ENCODE measurements around the gene ZGPAT.
A peak's percentile ranks its signal among the peaks of the same experiment; 100 is the strongest.

Gene ZGPAT

GRCh38 chr20:63704749-63705117 lies 3.1 kb upstream of the ZGPAT start:
- no peak overlapping the region for H3K4me3 ChIP-seq (ENCODE audit: low read depth, low read length)
- no peak for DNase-seq (ENCODE audit: low read depth)
- TF ChIP-seq, protein P1, sequence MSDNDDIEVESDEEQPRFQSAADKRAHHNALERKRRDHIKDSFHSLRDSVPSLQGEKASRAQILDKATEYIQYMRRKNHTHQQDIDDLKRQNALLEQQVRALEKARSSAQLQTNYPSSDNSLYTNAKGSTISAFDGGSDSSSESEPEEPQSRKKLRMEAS (IDR thresholded peaks at IDR 0.05; ENCODE audit: low read depth, low read length) = no peak
- no peak for TF ChIP-seq POLR2A (IDR thresholded peaks at IDR 0.05; ENCODE audit: extremely low read depth, insufficient read length)
- TF ChIP-seq, protein P2, sequence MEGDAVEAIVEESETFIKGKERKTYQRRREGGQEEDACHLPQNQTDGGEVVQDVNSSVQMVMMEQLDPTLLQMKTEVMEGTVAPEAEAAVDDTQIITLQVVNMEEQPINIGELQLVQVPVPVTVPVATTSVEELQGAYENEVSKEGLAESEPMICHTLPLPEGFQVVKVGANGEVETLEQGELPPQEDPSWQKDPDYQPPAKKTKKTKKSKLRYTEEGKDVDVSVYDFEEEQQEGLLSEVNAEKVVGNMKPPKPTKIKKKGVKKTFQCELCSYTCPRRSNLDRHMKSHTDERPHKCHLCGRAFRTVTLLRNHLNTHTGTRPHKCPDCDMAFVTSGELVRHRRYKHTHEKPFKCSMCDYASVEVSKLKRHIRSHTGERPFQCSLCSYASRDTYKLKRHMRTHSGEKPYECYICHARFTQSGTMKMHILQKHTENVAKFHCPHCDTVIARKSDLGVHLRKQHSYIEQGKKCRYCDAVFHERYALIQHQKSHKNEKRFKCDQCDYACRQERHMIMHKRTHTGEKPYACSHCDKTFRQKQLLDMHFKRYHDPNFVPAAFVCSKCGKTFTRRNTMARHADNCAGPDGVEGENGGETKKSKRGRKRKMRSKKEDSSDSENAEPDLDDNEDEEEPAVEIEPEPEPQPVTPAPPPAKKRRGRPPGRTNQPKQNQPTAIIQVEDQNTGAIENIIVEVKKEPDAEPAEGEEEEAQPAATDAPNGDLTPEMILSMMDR (IDR thresholded peaks at IDR 0.05; ENCODE audit: low read depth, low read length) = no peak
- no peak for TF ChIP-seq MYC (IDR thresholded peaks at IDR 0.05; ENCODE audit: low read depth, low read length)

DNA sequence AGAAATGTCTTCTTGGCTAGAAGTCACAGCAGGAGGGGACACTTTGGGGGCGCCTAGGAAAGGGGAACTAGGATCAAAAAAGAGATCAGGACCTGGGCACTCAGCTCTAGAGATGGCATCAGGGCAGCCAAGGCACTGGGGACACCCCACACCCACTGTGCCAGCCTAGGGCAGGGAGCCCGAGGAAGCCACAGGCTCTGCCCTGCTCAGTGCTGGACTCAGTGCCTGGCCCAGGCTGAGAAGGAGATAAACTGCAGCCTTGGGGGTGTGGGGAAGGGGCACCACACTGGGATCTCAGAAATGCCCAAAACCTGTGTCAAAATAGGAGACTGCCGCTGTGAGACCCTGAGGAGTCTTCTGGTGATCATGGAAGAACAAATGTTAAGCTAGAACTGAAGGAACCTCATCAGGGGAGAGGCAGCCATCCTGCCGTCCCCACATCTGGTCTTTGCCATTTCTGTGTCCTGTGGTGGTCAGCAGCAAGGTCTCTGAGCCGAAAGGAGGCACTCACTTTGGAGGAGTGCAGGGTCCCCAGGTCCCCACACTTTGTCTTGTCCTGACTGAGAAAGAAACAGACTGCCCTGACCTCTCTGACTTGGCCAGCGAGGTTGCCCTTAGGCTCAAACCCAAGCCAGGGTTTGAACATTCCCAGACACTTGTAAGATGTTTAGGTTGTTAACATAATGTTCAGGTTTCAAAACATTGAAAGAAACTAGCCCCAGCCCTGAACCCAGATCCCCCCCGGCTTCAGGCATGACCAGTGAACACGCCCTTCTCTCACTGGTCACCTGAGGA lies 2.4 kb upstream of the ZGPAT start:
- no peak overlapping the region for H3K4me3 ChIP-seq (ENCODE audit: low read depth, low read length)
- no peak for DNase-seq (ENCODE audit: low read depth)
- TF ChIP-seq, protein P2 (IDR thresholded peaks at IDR 0.05; ENCODE audit: low read depth, low read length) = no peak
- TF ChIP-seq, protein P1 (IDR thresholded peaks at IDR 0.05; ENCODE audit: low read depth, low read length) = no peak
- TF ChIP-seq MYC (IDR thresholded peaks at IDR 0.05; ENCODE audit: low read depth, low read length) = no peak
- TF ChIP-seq POLR2A (IDR thresholded peaks at IDR 0.05; ENCODE audit: extremely low read depth, insufficient read length) = no peak

DNA sequence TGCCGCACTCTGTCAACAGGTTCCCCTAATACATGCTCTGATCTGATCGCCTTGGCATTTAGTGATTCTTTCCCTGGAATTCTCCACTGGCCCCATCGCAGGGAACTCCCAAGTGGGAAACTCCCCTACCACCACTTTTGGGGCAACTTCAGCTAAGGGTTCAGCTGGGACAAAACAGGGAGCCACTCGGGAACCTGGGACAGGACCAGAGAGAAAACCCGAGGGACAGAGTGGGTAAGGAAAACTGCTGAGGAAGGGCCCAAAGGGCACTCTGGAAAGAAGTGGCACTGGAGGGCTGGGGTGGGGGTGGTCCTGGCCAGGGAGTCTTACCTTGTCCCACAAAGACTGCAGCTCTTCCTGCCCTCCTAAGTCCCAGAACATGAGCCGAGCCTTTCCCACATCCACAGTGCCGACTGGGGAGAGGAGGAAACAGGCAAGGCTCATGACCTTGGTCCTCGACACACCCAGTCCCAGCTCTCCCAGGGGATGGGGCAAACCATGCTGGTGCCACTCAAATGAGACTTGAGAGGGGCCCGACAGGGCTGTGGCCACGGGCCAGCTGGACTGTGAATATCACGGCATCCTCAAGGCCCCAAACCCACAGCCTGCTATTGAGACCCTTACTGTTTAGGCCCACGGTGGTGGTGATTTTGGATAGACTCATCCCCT lies 1.7 kb upstream of the ZGPAT start:
- DNase-seq (ENCODE audit: low read depth) = no peak
- H3K4me3 ChIP-seq (ENCODE audit: low read depth, low read length) = peak overlapping the region; percentile 83
- TF ChIP-seq, protein P2 (IDR thresholded peaks at IDR 0.05; ENCODE audit: low read depth, low read length) = no peak
- TF ChIP-seq MYC (IDR thresholded peaks at IDR 0.05; ENCODE audit: low read depth, low read length) (no peak), POLR2A (IDR thresholded peaks at IDR 0.05; ENCODE audit: extremely low read depth, insufficient read length) (no peak)
- TF ChIP-seq, protein P1 (IDR thresholded peaks at IDR 0.05; ENCODE audit: low read depth, low read length) = no peak

GRCh38 chr20:63706852-63707557 lies 834 bp upstream of the ZGPAT start:
- TF ChIP-seq, protein P1 (IDR thresholded peaks at IDR 0.05; ENCODE audit: low read depth, low read length) = no peak
- TF ChIP-seq, protein P2 (IDR thresholded peaks at IDR 0.05; ENCODE audit: low read depth, low read length) = peak; percentile 32
- TF ChIP-seq POLR2A (IDR thresholded peaks at IDR 0.05; ENCODE audit: extremely low read depth, insufficient read length) (no peak), MYC (IDR thresholded peaks at IDR 0.05; ENCODE audit: low read depth, low read length) (peak; percentile 39)
- DNase-seq (ENCODE audit: low read depth) = peak; percentile 71
- H3K4me3 ChIP-seq (ENCODE audit: low read depth, low read length) = peak overlapping the region; percentile 83

GRCh38 chr20:63708301-63709148 lies 686 bp downstream of the ZGPAT start:
- TF ChIP-seq, protein P1 (IDR thresholded peaks at IDR 0.05; ENCODE audit: low read depth, low read length) = no peak
- TF ChIP-seq, protein P2 (IDR thresholded peaks at IDR 0.05; ENCODE audit: low read depth, low read length) = no peak
- TF ChIP-seq MYC (IDR thresholded peaks at IDR 0.05; ENCODE audit: low read depth, low read length) = no peak
- TF ChIP-seq POLR2A (IDR thresholded peaks at IDR 0.05; ENCODE audit: extremely low read depth, insufficient read length) = no peak
- peak overlapping the region; percentile 71 for H3K4me3 ChIP-seq (ENCODE audit: low read depth, low read length)
- DNase-seq (ENCODE audit: low read depth) = peak; percentile 52
